Measurements from ENCODE around the gene RALBP1. TPM values are rescaled to one million over a fixed set of nuclear protein-coding genes. Genes with fewer than 3 reads are reported as not detected.

The RALBP1 gene
- total and polyA plus RNA-seq, 2 of the 8 experiments (the other 6 are each of a cell fraction or from before 2014, with no cell fraction given), result 40.3 to 67.8 TPM

DNA sequence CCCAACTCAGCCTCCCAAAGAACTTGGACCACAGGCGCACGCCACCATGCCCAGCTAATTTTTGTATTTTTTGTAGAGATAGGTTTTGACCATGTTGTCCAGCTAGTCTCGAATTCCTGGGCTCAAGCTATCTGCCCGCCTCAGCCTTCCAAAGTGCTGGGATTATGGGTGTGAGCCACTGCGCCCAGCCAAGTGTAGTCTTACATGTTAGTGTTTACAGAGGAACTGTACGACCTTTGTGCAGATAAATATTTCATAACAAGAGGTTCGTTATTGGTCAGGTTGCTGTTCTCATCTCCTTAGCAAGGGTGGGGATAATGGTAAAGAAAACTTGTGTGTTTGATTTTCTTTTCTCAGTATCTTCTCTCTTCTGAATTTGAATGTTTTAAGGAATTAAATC, 46.5 kb downstream of the RALBP1 start:
- H2BK5ac ChIP-seq (ENCODE audit: low read depth, low read length), result no peak overlapping the region
- no peak overlapping the region for H2BK15ac ChIP-seq (ENCODE audit: low read length)
- ChIA-PET CTCF (ENCODE audit: partially characterized antibody) (interaction anchor here (0.6 to 1.6 kb wide), 3 partner anchors 84 to 232 kb away, joined by 3 to 4 read pairs (median 3); no protein-coding TSS in a partner anchor), POLR2A (ENCODE audit: partially characterized antibody) (no interaction called here)
- TF ChIP-seq RFX5 (IDR thresholded peaks at IDR 0.05; ENCODE audit: borderline replicate concordance, low read depth, low read length) (no peak), RAD21 (IDR thresholded peaks at IDR 0.05 in 1 of 2, conservative IDR thresholded peaks at IDR 0.05 in 1 of 2; ENCODE audit: low read depth in 2 of 2, low read length in 2 of 2) (no peak), KDM5A (IDR thresholded peaks at IDR 0.05; ENCODE audit: low read length) (no peak)
- H2BK12ac ChIP-seq (ENCODE audit: low read depth, low read length), result no peak overlapping the region
- H3K4ac ChIP-seq (replicated peaks; ENCODE audit: insufficient read length, low read depth, low read length), result no peak overlapping the region
- no peak overlapping the region for H3K9ac ChIP-seq (replicated peaks in 1 of 4; ENCODE audit: extremely low read depth in 1 of 4, low read depth in 3 of 4, low read length in 3 of 4)
- DNase-seq (ENCODE audit: low read depth in 1 of 2, low spot score in 2 of 2) (no peak), FAIRE-seq (no peak)
- H3K9me3 ChIP-seq (ENCODE audit: insufficient read depth in 2 of 2, low read depth in 1 of 2, low read length in 1 of 2), result 0 out of 4 replicates have a peak, but pooled peaks cover 0 to 3% of the 10 kb centered on the region in 2 experiments
- 91% methylated on average over 7 of the region's 7 CpGs; no CpG with 5 or more reads in 1 of the 2 experiments for WGBS, 2 experiments (ENCODE audit: extremely low coverage in 1 of 2, insufficient coverage in 1 of 2, insufficient read length in 1 of 2, insufficient replicate concordance in 2 of 2, low coverage in 1 of 2, low lambda C conversion rate in 2 of 2, missing lambda C conversion rate in 1 of 2)
- H4K5ac ChIP-seq (ENCODE audit: insufficient read length, low read depth, low read length), result no peak overlapping the region
- peaks cover 3 to 24% (median 12%) of the 10 kb centered on the region in 4 experiments for H3K36me3 ChIP-seq (ENCODE audit: control insufficient read depth in 2 of 4, insufficient read depth in 4 of 4, low read length in 3 of 4)
- H3K27me3 ChIP-seq (replicated peaks in 1 of 4; ENCODE audit: control insufficient read depth in 3 of 4, extremely low read depth in 1 of 4, insufficient read depth in 3 of 4, low read length in 3 of 4), result no peaks in the 10 kb centered on the region
- H3K4me1 ChIP-seq (replicated peaks in 1 of 4; ENCODE audit: control insufficient read depth in 3 of 4, insufficient read depth in 4 of 4, low read length in 3 of 4), result no peaks in the 10 kb centered on the region
- H3K23ac ChIP-seq (ENCODE audit: insufficient read length), result no peak overlapping the region
- no peak overlapping the region for H3K27ac ChIP-seq (ENCODE audit: low read depth, low read length)
- no peaks in the 10 kb centered on the region for H4K20me1 ChIP-seq (replicated peaks in 1 of 2; ENCODE audit: control insufficient read depth in 1 of 2, insufficient read depth in 2 of 2, low read length in 2 of 2)
- no peak overlapping the region for H3K18ac ChIP-seq (ENCODE audit: extremely low read depth, low read length)
- no peak overlapping the region for H3K56ac ChIP-seq (replicated peaks; ENCODE audit: insufficient read length, low read depth, low read length)
- H3K23me2 ChIP-seq (ENCODE audit: low read depth, low read length), result no peaks in the 10 kb centered on the region
- H4K91ac ChIP-seq (replicated peaks; ENCODE audit: insufficient read length, low read length), result no peak overlapping the region
- no peak overlapping the region for H3K14ac ChIP-seq (ENCODE audit: insufficient read length)
- no peak overlapping the region for H2AK5ac ChIP-seq (ENCODE audit: low read depth, low read length)
- no peak overlapping the region for H2BK120ac ChIP-seq (replicated peaks; ENCODE audit: low read depth, low read length)
- H3K79me2 ChIP-seq (ENCODE audit: control insufficient read depth in 1 of 2, insufficient read depth in 2 of 2, low read length in 2 of 2), result no peaks in the 10 kb centered on the region
- H2BK20ac ChIP-seq (ENCODE audit: low read length), result no peak overlapping the region
- no peak overlapping the region for H3K4me2 ChIP-seq (ENCODE audit: insufficient read depth in 1 of 2, low read depth in 2 of 2, low read length in 2 of 2)
- H4K8ac ChIP-seq (ENCODE audit: extremely low read depth, insufficient read depth, low read length), result no peak overlapping the region
- no peak overlapping the region for H2AFZ ChIP-seq (ENCODE audit: low read length)
- no peak overlapping the region for H3K4me3 ChIP-seq (ENCODE audit: extremely low read depth in 1 of 4, insufficient read depth in 2 of 4, low read depth in 3 of 4, low read length in 4 of 4)
- no peaks in the 10 kb centered on the region for H3K79me1 ChIP-seq (ENCODE audit: low read depth, low read length)

Measured in H1 (cell line).